ENCODE results near the gene CTSA. TPM values are rescaled to one million over a fixed set of nuclear protein-coding genes. Genes with fewer than 3 reads are reported as not detected.

Gene CTSA
- total and polyA plus RNA-seq, 2 experiments from 2014 or later: 61.6 to 78.1 TPM

DNA sequence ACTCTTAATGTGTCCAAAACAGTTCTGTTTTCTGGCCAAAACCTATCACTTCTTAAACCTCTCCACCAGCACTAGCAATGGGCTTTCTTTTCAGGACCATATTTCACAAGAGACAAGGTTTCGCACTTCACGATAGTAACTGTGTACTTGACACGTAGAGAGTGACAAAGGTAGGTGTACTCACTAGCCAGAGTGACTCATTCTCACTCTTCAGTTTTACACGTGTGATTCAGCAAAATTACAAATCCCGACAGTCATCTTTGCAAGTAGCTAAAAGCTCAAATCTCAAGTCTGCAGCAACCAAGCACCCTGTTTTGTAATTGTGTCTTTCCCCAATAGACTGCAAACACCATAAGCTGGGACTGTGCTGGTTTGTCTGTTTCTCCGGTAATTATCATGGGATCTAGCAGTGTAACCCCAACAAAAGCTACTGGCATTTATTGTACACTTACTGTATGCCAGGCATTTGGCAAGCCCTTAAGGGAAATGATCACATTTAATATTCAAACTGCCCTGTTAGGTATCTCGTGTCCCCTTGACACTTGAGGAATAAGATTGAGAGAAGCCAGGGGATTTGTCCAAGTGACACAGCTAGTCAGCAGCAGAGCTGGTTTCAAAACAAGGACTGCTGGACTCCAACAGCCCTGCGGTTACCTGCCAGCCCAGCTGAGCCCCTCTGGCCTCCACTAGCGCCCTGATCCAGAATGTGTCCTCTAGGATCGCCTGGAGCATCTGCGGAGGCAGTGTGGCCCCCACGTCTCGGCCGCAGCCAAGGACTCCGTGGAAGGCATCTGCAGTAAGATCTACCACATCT lies 53.2 kb downstream of the CTSA start:
- TF ChIP-seq, protein P1, sequence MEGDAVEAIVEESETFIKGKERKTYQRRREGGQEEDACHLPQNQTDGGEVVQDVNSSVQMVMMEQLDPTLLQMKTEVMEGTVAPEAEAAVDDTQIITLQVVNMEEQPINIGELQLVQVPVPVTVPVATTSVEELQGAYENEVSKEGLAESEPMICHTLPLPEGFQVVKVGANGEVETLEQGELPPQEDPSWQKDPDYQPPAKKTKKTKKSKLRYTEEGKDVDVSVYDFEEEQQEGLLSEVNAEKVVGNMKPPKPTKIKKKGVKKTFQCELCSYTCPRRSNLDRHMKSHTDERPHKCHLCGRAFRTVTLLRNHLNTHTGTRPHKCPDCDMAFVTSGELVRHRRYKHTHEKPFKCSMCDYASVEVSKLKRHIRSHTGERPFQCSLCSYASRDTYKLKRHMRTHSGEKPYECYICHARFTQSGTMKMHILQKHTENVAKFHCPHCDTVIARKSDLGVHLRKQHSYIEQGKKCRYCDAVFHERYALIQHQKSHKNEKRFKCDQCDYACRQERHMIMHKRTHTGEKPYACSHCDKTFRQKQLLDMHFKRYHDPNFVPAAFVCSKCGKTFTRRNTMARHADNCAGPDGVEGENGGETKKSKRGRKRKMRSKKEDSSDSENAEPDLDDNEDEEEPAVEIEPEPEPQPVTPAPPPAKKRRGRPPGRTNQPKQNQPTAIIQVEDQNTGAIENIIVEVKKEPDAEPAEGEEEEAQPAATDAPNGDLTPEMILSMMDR (IDR thresholded peaks at IDR 0.05; ENCODE audit: low read depth, low read length): no peak
- no peak overlapping the region for H3K27ac ChIP-seq

GRCh38 chr20:45944965-45945677 lies 54.0 kb downstream of the CTSA start:
- TF ChIP-seq, protein P1 (IDR thresholded peaks at IDR 0.05; ENCODE audit: low read depth, low read length): no peak
- DNase-seq (ENCODE audit: low read depth in 1 of 2, low spot score in 1 of 2): no peak
- Histone ChIP-seq H3K27ac (no peak overlapping the region), H3K4me3 (no peak overlapping the region), H3K9me3 (ENCODE audit: low read depth) (no peaks in the 10 kb centered on the region), H3K4me1 (ENCODE audit: low read depth) (no peaks in the 10 kb centered on the region), H3K36me3 (peaks cover 64% of the 10 kb centered on the region), H3K27me3 (no peaks in the 10 kb centered on the region)

More for the DNA sequence above, 53.2 kb downstream of the CTSA start:
- Histone ChIP-seq H3K4me3 (no peak overlapping the region), H3K27me3 (no peaks in the 10 kb centered on the region), H3K4me1 (ENCODE audit: low read depth) (no peaks in the 10 kb centered on the region), H3K36me3 (peaks cover 70% of the 10 kb centered on the region), H3K9me3 (ENCODE audit: low read depth) (no peaks in the 10 kb centered on the region)
- peak in 1 of 2 donors; percentile 33 for DNase-seq (ENCODE audit: low read depth in 1 of 2, low spot score in 1 of 2)

- H3K4me3 ChIP-seq: no peak overlapping the region
- H3K4me1 ChIP-seq (ENCODE audit: low read depth): no peaks in the 10 kb centered on the region
- no peaks in the 10 kb centered on the region for H3K9me3 ChIP-seq (ENCODE audit: low read depth)
- TF ChIP-seq, protein P1 (IDR thresholded peaks at IDR 0.05; ENCODE audit: low read depth, low read length): no peak
- no peak overlapping the region for H3K27ac ChIP-seq
- DNase-seq (ENCODE audit: low read depth in 1 of 2, low spot score in 1 of 2): no peak
- no peaks in the 10 kb centered on the region for H3K27me3 ChIP-seq
- peaks cover 64% of the 10 kb centered on the region for H3K36me3 ChIP-seq
Observed at GRCh38 chr20:45945678-45946148, 54.6 kb downstream of the CTSA start.

DNA sequence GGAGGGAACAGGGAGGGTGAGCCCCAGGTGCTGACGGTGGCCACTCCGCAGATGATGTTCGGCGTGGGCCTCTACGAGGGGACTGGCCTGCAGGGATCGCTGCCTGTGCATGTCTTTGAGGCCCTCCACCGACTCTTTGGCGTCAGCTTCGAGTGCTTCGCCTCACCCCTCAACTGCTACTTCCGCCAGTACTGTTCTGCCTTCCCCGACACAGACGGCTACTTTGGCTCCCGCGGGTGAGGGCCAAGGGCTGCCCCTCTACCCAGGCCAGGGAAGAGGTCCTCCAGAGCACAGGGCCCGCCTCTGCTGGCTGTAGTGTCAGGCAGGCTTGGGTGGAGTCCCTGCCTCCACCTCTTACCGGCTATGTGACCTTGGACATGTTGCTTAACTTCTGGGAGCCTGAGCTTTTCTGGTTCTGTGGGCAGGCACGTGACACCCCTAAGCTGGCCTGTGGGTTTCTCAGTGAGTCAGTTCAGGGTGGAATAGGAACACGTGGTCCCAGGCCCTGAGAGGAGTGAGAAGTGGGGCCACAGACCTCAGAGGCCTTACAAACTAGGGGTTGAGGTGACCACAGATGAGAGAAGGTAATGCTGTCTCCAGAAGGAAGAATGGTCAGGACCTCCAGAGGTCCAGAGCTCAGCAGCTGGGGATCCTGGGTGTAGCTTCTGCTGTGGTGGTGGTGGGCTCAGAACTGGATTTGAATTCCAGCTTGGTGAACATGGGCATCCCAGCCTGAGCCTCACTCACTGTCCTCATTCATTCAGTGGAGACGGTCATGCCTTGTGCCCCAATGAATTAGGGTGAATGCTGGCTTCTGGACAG lies 55.2 kb downstream of the CTSA start:
- H3K27ac ChIP-seq: no peak overlapping the region
- TF ChIP-seq, protein P1 (IDR thresholded peaks at IDR 0.05; ENCODE audit: low read depth, low read length): no peak
- no peaks in the 10 kb centered on the region for H3K27me3 ChIP-seq
- H3K4me1 ChIP-seq (ENCODE audit: low read depth): no peaks in the 10 kb centered on the region
- H3K4me3 ChIP-seq: no peak overlapping the region
- no peaks in the 10 kb centered on the region for H3K9me3 ChIP-seq (ENCODE audit: low read depth)
- peak in 1 of 2 donors; percentile 62 for DNase-seq (ENCODE audit: low read depth in 1 of 2, low spot score in 1 of 2)
- H3K36me3 ChIP-seq: peaks cover 63% of the 10 kb centered on the region

Measured in cardiac muscle cell (in vitro differentiated cells and primary cell).